B cell (primary cell): ENCODE measurements around the gene PLK2.

Experiments used
- CTCF ChIP-seq: fragments of 200-600 bp; IDR thresholded peaks from one replicate; pipeline ENCODE4 v1.8.0; 2022; ENCODE audit warnings: antibody characterized with exemption, mild to moderate bottlenecking
- EZH2 ChIP-seq: IDR thresholded peaks from 2 replicates; pipeline ENCODE4 v1.6.1; 2012; ENCODE audit warnings: borderline replicate concordance, low read depth, mild to moderate bottlenecking, moderate library complexity, low read length; ENCODE audit not compliant: insufficient read depth, poor library complexity, severe bottlenecking

GRCh38 chr5:58505502-58505901 is 45.6 kb upstream of the PLK2 start:
- TF ChIP-seq CTCF = no peak
- no peak for TF ChIP-seq EZH2
